HG03095 (cell line): Measurements from ENCODE around the gene ARRB1.
"Not testable (repeated sequence)": the region's sequence is repeated elsewhere in the genome, so short reads cannot be mapped to it uniquely, and the experiment has no call there.

Source experiments
- ATAC-seq: cut with Tn5 transposase; IDR thresholded peaks from one replicate; pipeline ENCODE4 v1.9.1; 2021; ENCODE audit warnings: moderate library complexity; ENCODE audit not compliant: unreplicated experiment

Gene ARRB1

GRCh38 chr11:75325713-75326438 lies 25.6 kb downstream of the ARRB1 start:
- no peak for ATAC-seq

- no peak for ATAC-seq
These were observed 26.7 kb downstream of the ARRB1 start for GRCh38 chr11:75324740-75325139.

- no peak for ATAC-seq
These were observed 27.3 kb downstream of the ARRB1 start for GRCh38 chr11:75324189-75324588.

- ATAC-seq, result no peak
These were observed 27.9 kb downstream of the ARRB1 start for GRCh38 chr11:75323609-75324008.

DNA sequence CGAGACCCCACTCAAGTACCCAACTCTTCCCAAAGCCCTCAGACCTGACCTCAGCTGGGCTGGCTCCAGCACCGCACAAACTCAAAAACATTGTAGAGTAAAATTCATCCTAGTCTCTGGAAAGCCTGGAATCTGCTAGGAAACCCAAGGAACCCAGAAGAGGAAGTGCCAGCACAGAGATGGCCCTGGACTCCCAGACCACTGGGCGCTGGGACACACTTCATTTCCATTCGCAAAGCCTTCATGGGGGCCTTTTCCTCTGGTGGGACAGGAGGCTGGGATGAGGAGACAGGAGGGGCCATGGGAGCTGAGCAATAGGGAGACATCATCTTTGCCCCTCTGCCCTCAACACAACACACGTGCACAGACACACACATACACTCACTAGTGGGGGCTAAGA lies 30.8 kb downstream of the ARRB1 start:
- no peak for ATAC-seq

GRCh38 chr11:75320046-75320618 lies 31.3 kb downstream of the ARRB1 start:
- ATAC-seq, result no peak

DNA sequence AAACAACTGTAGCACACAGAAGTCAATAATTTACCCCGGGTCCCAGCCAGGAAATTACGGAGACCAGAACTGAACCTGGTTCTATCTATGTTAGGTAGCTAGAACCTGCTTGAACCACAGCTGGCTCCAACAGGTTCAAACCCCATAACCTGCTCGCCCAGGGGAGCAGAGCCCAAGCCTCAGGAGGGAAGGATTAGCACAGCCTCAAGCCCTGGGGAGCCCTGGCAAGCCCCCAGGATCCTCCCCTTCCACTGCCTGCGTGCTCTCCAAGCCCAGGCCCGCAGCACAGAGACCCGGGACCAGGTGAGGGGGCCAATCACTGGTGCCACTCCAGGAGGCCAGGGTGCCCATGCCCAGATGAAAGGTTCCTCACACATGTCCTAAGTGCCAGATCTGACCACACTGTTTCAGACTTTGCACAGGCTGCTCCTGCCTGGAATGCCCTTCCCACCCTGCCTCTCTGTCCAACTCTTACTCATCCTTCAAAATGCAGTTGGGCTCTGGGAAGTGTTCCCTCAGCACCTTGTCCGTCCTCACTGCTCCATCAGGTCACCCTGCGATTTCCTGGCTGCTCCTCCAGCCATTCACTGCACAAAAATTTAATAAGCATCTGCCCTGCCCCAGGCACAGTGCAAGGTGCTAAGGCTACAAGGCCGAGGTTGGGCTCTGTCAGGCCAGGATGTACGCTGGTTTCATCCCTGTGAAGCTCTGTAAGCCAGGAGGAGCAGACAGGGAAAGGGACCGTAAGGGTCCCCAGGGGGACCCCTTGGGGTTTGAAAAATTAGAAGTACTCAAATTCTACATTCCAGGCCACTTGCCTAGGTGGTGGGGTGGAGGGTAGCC lies 32.2 kb downstream of the ARRB1 start:
- ATAC-seq, result no peak

DNA sequence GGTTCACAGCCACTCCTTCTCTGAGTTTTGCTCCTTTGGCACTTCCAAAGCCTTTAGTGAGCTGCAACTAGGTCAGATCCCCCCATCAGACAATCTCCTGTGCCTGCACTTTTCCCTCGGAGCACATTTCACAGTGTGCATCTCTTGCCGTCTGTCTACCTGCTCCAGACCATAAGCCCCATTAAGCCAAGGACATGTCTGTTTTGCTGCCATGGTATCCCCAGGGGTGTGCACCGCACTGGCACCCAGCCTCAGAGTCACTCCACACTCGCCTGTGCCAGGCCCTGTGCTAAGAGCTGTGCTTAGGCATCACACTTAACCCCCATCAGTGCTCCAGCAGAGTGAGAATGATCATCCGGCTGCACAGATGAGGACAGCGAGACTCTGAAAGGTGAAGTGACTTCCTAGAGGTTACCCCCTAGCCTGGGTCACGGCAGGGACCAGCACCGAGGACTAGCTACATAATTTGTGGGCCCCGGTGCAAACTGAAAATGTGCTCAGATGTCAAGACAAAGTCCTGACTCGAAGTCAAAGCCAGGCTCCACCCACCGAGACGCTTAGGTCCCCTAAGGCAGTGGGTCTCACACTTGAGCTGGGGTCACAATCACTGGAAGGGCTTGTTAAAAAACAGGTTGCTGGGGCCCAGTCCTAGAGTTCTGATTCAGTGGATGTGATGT lies 33.9 kb downstream of the ARRB1 start:
- no peak for ATAC-seq

DNA sequence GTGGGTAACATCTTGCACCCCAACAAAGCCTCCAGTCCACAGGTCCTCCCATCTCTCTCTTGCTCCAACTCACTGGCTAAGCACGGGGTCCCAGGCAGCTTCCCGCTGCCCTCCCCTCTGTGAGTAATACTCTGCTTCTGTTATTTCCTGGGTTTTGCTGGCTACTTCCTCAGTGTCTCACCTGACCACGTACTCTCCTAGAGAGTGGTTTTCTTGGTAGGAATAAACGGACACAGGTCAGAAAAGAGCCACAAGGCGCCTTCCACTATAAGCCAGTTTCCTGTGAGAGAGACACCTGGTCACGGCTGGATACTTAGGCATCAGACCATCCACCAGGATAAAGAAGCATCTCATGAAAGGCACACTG lies 36.0 kb downstream of the ARRB1 start:
- no peak for ATAC-seq

- no peak for ATAC-seq
These were observed 36.6 kb downstream of the ARRB1 start for GRCh38 chr11:75314771-75315438.

DNA sequence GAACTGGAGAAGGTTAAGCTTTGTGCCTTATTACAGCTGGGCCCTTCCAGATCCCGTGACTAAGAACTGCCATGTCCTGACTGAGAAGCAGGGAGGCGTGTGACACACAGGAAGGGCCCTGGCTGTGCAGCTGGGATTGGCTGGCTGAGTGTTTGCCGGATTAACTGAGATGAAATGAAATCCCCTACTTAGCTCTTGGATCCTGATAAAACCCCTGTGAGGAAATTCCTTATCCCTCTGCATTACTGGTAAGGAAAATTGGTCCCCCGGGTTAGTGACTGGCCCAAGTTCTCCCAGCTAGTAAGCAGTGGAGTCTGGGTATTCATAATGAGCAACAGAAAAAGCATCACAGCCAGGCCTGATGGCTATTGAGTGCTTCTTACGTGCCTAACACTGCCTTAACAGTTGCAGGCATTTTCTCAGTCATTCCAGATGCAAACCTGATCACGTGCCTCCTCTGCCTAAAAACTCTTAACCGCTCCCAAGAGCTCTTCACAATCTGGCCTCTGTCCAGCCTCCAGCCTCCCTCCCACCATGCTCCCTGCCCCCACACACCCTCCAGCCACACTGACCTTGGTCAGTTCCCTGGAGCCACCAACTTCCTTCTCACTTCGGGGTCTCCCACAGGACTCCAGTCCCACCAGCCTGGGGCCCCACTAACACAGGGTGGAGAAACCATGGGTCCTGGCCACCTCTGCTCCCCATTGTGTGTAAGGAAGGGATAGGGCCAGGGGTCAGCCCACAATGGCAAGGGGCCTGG lies 37.8 kb downstream of the ARRB1 start:
- ATAC-seq, result no peak

- ATAC-seq, result no peak
These were observed 39.1 kb downstream of the ARRB1 start for GRCh38 chr11:75312346-75312745.

DNA sequence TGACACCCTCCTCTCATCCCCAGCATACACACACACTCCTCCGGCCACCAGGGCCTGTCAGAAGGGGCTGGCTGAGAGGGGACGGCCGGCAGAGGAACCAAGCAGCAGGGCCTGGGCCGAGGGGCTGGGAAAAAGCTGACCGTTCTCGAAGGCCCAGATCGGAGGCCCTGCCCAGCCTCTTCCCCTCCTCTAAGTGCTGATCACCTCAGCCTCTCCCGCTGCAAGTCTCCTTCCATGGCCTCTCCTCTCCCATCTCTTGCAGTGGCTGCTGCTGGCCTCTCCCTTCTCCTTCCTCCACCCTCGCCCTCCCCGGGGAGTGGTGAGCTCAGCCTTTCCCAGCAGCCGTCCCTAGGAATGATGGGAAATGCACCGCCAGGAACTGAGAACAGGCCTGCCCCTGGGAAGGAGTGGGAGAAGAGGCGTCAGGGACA lies 39.6 kb downstream of the ARRB1 start:
- ATAC-seq, result no peak

DNA sequence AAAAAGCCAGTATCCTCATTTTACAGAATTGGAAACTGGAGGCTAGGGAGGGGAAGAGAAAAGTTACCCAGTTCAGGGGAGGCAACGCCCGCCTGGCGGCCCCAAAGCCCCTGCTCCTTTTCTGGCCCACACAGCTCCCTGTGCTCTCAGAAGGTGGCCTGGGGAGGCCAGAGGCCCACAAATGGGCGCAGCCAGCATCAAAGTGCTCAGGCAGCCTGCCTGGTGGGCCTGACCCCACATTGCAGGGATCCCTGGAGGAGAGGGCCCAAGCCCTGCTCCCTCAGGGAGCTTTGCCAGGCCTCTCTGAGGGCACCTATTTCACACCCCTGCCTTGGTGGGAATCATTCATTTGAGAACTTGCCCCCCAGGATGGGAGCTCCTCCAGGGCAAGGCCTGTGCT lies 42.5 kb downstream of the ARRB1 start:
- no peak for ATAC-seq

DNA sequence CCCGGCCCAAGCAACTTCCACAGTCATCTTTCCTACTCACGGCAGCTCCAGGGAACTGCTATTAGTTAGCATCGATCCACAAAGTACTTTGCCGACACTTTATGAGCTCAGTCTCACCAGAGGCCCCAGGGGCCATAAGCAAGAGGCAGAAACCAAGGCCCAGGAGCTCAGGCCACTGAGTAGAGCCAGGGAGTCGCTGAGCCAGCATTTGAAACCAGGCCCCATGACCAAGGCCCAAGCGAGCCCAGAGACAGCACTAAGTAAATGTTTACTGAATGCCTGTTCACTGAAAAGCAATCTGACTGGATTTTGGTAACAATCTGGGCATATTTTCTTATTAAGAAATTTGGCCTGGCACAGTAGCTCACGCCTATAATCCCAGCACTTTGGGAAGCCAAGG lies 43.3 kb downstream of the ARRB1 start:
- ATAC-seq, result no peak

DNA sequence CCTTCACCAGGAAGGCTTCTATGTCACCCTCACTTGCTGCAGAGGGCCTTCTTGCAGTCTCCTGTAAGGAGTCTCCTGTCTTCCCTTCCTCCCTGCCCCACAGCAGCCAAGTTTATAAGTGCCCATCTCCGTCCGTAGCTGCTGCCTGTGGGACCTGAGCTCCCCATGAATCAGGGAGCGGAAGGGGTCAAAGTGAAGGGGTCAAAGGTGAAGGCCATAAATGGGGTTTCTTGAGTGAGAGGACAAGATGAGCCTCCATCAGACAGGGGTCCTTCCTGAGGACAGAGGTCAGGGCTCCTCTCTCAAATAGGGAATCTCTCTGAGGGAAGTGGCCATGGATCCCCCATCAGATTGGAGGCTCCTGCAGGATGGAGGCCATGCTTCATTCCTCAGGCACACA lies 44.4 kb downstream of the ARRB1 start:
- no peak for ATAC-seq

GRCh38 chr11:75306529-75306928 lies 44.9 kb downstream of the ARRB1 start:
- ATAC-seq, result no peak

- ATAC-seq, result no peak
These were observed 45.5 kb downstream of the ARRB1 start for GRCh38 chr11:75305993-75306392.

DNA sequence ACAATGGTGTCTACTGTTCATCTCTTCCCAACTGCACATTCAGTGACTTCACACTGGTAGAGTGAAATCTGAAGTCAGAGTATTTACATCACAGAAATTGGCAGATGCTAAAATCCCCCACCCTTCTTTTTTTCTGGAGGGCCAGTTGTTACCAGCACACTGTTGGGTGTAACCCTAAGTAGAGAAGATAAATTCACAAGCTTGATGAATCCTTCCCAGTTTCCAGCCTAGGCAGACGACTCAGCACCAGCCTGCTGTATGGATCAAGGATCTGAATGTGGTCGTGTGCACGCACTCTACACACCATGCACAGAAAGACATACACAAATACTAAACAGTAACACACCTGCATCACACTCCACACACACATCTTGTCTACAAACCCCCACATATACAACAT lies 46.0 kb downstream of the ARRB1 start:
- no peak for ATAC-seq

GRCh38 chr11:75304941-75305340 lies 46.5 kb downstream of the ARRB1 start:
- not testable (repeated sequence) for ATAC-seq
